Sigmoid colon (tissue), 7 donors: ENCODE measurements around the gene RBM47. TPM values are rescaled to one million over a fixed set of nuclear protein-coding genes. Genes with fewer than 3 reads are reported as not detected.

Experiments used
- DNase-seq: peaks from one replicate; pipeline ENCODE4 v3.0.0-alpha.2; 2019
- H3K27ac ChIP-seq, 4 donors: fragments of 200-600 bp; sonication (generic); one replicate each; pipeline ENCODE4 v1.5.1; 2016 to 2019; ENCODE audit warnings: mild to moderate bottlenecking in 1 of 4
- H3K27me3 ChIP-seq, 3 donors: fragments of 200-600 bp; sonication (generic); one replicate each; pipeline ENCODE4 v1.5.1; 2019; ENCODE audit warnings: mild to moderate bottlenecking in 1 of 3
- H3K36me3 ChIP-seq, 4 donors: fragments of 200-600 bp; sonication (generic); one replicate each; pipeline ENCODE4 v1.5.1; 2016 to 2019
- H3K4me1 ChIP-seq, 4 donors: fragments of 200-600 bp; sonication (generic); one replicate each; pipeline ENCODE4 v1.5.1; 2017 to 2019
- H3K4me3 ChIP-seq, 4 donors: fragments of 200-600 bp; sonication (generic); one replicate each; pipeline ENCODE4 v1.5.1; 2017 to 2019; ENCODE audit warnings: mild to moderate bottlenecking in 2 of 4, moderate library complexity in 1 of 4
- H3K9me3 ChIP-seq, 4 donors: fragments of 200-600 bp in 3 of 4; sonication (generic) in 3 of 4; one replicate each; pipeline versions ENCODE4 v1.5.1 to v1.6.1; 2013 to 2019
- CTCF ChIP-seq, 4 experiments: fragments of 450-650 bp in 3 of 4; fragments of 200-600 bp in 1 of 4; IDR thresholded peaks; one replicate each; pipeline ENCODE4 v1.5.1; 2016 to 2019; ENCODE audit warnings: antibody characterized with exemption in 4 of 4, mild to moderate bottlenecking in 3 of 4, moderate library complexity in 2 of 4
- EP300 ChIP-seq, 4 donors: sonication (generic); formaldehyde crosslinking; IDR thresholded peaks; one replicate each; pipeline ENCODE4 v1.6.1; 2017; ENCODE audit warnings: antibody characterized with exemption in 4 of 4
- POLR2A ChIP-seq, 2 donors: fragments of 450-650 bp; IDR thresholded peaks; one replicate each; pipeline ENCODE4 v1.6.1; 2016; ENCODE audit warnings: antibody characterized with exemption in 2 of 2, mild to moderate bottlenecking in 2 of 2, moderate library complexity in 2 of 2
- POLR2AphosphoS5 ChIP-seq, 4 donors: sonication (generic); formaldehyde crosslinking; IDR thresholded peaks; one replicate each; pipeline ENCODE4 v1.6.1; 2017; ENCODE audit warnings: antibody characterized with exemption in 4 of 4
- WGBS, 2 donors: extraction: QIAGEN DNeasy Blood & Tissue Kit; methylation state at CpG; one replicate each; pipeline ENCODE4 v1.1.7; 2013; 5-methylcytosine and 5-hydroxymethylcytosine counted together
- intact Hi-C: fragments of 100-400 bp; cut with DNase I; formaldehyde crosslinking; loops from one replicate; pipeline ENCODE4 v1.15.1; 2023
- polyA plus RNA-seq, 3 donors: library from polyadenylated mRNA; stranded (reverse); fragments of 200-250 nt; gene quantifications; one replicate each; pipeline ENCODE4 v1.2.3, GENCODE V29; 2013
- total RNA-seq, 4 donors: library from RNA; depleted of rRNA; stranded (reverse); fragments of >200 nt; gene quantifications; one replicate each; pipeline ENCODE4 v1.1.0, GENCODE V29; 2016
- donor health status: healthy with polysubstance abuse.
- donor health status: Bipolar disorder and iron deficiency.
- donor health status: healthy.

RBM47 gene
- total and polyA plus RNA-seq, 7 donors, result 7.2 to 148 (median 21.2) TPM

GRCh38 chr4:40601641-40602040 lies 28.0 kb downstream of the RBM47 start:
- no peak for DNase-seq
- Histone ChIP-seq H3K27ac (peak overlapping the region in 2 of 4 donors; percentile 20 to 35), H3K4me1 (no peaks in the 10 kb centered on the region), H3K27me3 (no peaks in the 10 kb centered on the region), H3K4me3 (no peak overlapping the region), H3K36me3 (no peaks in the 10 kb centered on the region), H3K9me3 (no peaks in the 10 kb centered on the region)
- intact Hi-C loops, result no loop called here
- 79 to 94% methylated on average over 7 of the region's 7 CpGs for WGBS, 2 donors
- no peak for TF ChIP-seq POLR2AphosphoS5 (IDR thresholded peaks at IDR 0.05)

GRCh38 chr4:40600850-40601249 lies 28.8 kb downstream of the RBM47 start:
- intact Hi-C loops, result no loop called here
- H3K4me1 ChIP-seq, result no peaks in the 10 kb centered on the region
- H3K9me3 ChIP-seq, result no peaks in the 10 kb centered on the region
- WGBS, 2 donors, result 95 to 96% methylated on average over 10 of the region's 10 CpGs
- no peaks in the 10 kb centered on the region for H3K36me3 ChIP-seq
- H3K4me3 ChIP-seq, result no peak overlapping the region
- no peak for DNase-seq
- no peaks in the 10 kb centered on the region for H3K27me3 ChIP-seq
- TF ChIP-seq POLR2A (IDR thresholded peaks at IDR 0.05), result no peak
- H3K27ac ChIP-seq, result peak overlapping the region in 1 of 4 donors; percentile 30

- whole genome bisulfite sequencing, 2 donors, result 86 to 88% methylated on average over 2 of the region's 2 CpGs
- Histone ChIP-seq H3K4me3 (no peak overlapping the region), H3K27ac (no peak overlapping the region), H3K27me3 (no peaks in the 10 kb centered on the region), H3K9me3 (no peaks in the 10 kb centered on the region), H3K36me3 (no peaks in the 10 kb centered on the region), H3K4me1 (no peaks in the 10 kb centered on the region)
- TF ChIP-seq EP300 (IDR thresholded peaks at IDR 0.05), result no peak
- TF ChIP-seq POLR2A (IDR thresholded peaks at IDR 0.05), result no peak
- no peak for TF ChIP-seq CTCF (IDR thresholded peaks at IDR 0.05)
- no peak for TF ChIP-seq POLR2AphosphoS5 (IDR thresholded peaks at IDR 0.05)
- no peak for DNase-seq
- intact Hi-C loops, result no loop called here
Observed at GRCh38 chr4:40599431-40599830, 30.2 kb downstream of the RBM47 start.

- intact Hi-C loops, result no loop called here
- H3K27me3 ChIP-seq, result no peaks in the 10 kb centered on the region
- H3K4me1 ChIP-seq, result no peaks in the 10 kb centered on the region
- no peak for TF ChIP-seq EP300 (IDR thresholded peaks at IDR 0.05)
- no peak for TF ChIP-seq POLR2A (IDR thresholded peaks at IDR 0.05)
- TF ChIP-seq POLR2AphosphoS5 (IDR thresholded peaks at IDR 0.05), result no peak
- TF ChIP-seq CTCF (IDR thresholded peaks at IDR 0.05), result no peak
- WGBS, 2 donors, result 83 to 89% methylated on average over 4 of the region's 4 CpGs
- no peak overlapping the region for H3K27ac ChIP-seq
- DNase-seq, result no peak
- no peak overlapping the region for H3K4me3 ChIP-seq
- peaks cover 0 to 1% (median 0%) of the 10 kb centered on the region in 4 donors for H3K9me3 ChIP-seq
- H3K36me3 ChIP-seq, result no peaks in the 10 kb centered on the region
Observed at GRCh38 chr4:40596522-40596921, 33.1 kb downstream of the RBM47 start.

GRCh38 chr4:40595981-40596380 lies 33.7 kb downstream of the RBM47 start:
- intact Hi-C loops, result no loop called here
- WGBS, 2 donors, result 89 to 93% methylated on average over 5 of the region's 5 CpGs
- no peaks in the 10 kb centered on the region for H3K4me1 ChIP-seq
- peaks cover 0 to 3% (median 0%) of the 10 kb centered on the region in 4 donors for H3K9me3 ChIP-seq
- no peaks in the 10 kb centered on the region for H3K36me3 ChIP-seq
- TF ChIP-seq POLR2AphosphoS5 (IDR thresholded peaks at IDR 0.05), result no peak
- no peak for TF ChIP-seq POLR2A (IDR thresholded peaks at IDR 0.05)
- TF ChIP-seq CTCF (IDR thresholded peaks at IDR 0.05), result no peak
- TF ChIP-seq EP300 (IDR thresholded peaks at IDR 0.05), result no peak
- H3K27ac ChIP-seq, result no peak overlapping the region
- no peaks in the 10 kb centered on the region for H3K27me3 ChIP-seq
- no peak overlapping the region for H3K4me3 ChIP-seq
- DNase-seq, result no peak
